B cell (primary cell): ENCODE measurements around the gene CTRB1. TPM values are rescaled to one million over a fixed set of nuclear protein-coding genes. Genes with fewer than 3 reads are reported as not detected.
"Not testable (repeated sequence)": the region's sequence is repeated elsewhere in the genome, so short reads cannot be mapped to it uniquely, and the experiment has no call there.

Experiments
- ATAC-seq: fragments of 200-7000 bp; cut with Tn5 transposase; one replicate; pipeline ENCODE4 v1.10.0; 2021; ENCODE audit warnings: low read depth, mild to moderate bottlenecking, moderate number of reproducible peaks, moderate library complexity
- CTCF ChIA-PET: fragments of 350-600 bp; sonication (Branson Sonifier 250); formaldehyde crosslinking; loops from one replicate; lab custom pipeline; 2021; ENCODE audit warnings: antibody characterized with exemption, inconsistent platforms; lab: Charles Lee
- POLR2A ChIA-PET: fragments of 350-600 bp; sonication (Branson Sonifier 250); formaldehyde crosslinking; loops from one replicate; lab custom pipeline; 2021; ENCODE audit warnings: antibody characterized with exemption; lab: Charles Lee
- DNase-seq: peaks from one replicate; pipeline ENCODE4 v3.0.0; 2013
- H2AFZ ChIP-seq: 2 replicates; pipeline ENCODE4 v1.6.1; 2012; ENCODE audit warnings: mild to moderate bottlenecking, low read depth, low read length; ENCODE audit not compliant: insufficient read depth, poor library complexity, severe bottlenecking
- H3K27ac ChIP-seq, 2 donors: 1 replicate in 1 of 2; 2 replicates in 1 of 2; pipeline ENCODE4 v1.5.1; 2012 to 2013; ENCODE audit warnings: low read length in 2 of 2, mild to moderate bottlenecking in 2 of 2, moderate library complexity in 1 of 2
- H3K27me3 ChIP-seq, 4 experiments: fragments of 200-600 bp in 1 of 4; sonication (generic) in 1 of 4; replicated peaks in 1 of 4; 1 replicate in 2 of 4; 2 replicates in 2 of 4; pipeline versions ENCODE4 v1.6.1 to v1.7.0; 2013 to 2016; ENCODE audit warnings: low read length in 3 of 4, mild to moderate bottlenecking in 2 of 4, mixed read lengths in 1 of 4, moderate library complexity in 1 of 4; ENCODE audit not compliant: insufficient read depth in 4 of 4, control insufficient read depth in 3 of 4; ENCODE audit errors: control extremely low read depth in 1 of 4
- H3K36me3 ChIP-seq, 2 experiments: replicated peaks in 1 of 2; 1 replicate in 1 of 2; 2 replicates in 1 of 2; pipeline versions ENCODE4 v1.6.1 to v1.7.1; 2013; ENCODE audit warnings: low read length in 1 of 2; ENCODE audit not compliant: insufficient read depth in 2 of 2, control insufficient read depth in 1 of 2; ENCODE audit errors: control extremely low read depth in 1 of 2, extremely low read depth in 1 of 2
- H3K4me1 ChIP-seq, 2 donors: fragments of 200-600 bp in 1 of 2; sonication (generic) in 1 of 2; 1 replicate in 1 of 2; 2 replicates in 1 of 2; pipeline versions ENCODE4 v1.5.1 to v1.6.1; 2013 to 2017; ENCODE audit warnings: low read length in 2 of 2; ENCODE audit not compliant: control insufficient read depth in 2 of 2, insufficient read depth in 2 of 2
- H3K4me2 ChIP-seq: replicated peaks from 2 replicates; pipeline ENCODE3; 2012; ENCODE audit warnings: mild to moderate bottlenecking, low read depth, low read length; ENCODE audit not compliant: poor library complexity, severe bottlenecking
- H3K4me3 ChIP-seq, 5 experiments: fragments of 200-600 bp in 1 of 5; sonication (generic) in 1 of 5; 1 replicate in 3 of 5; 2 replicates in 2 of 5; pipeline versions ENCODE4 v1.5.1 to v1.7.0; 2011 to 2016; ENCODE audit warnings: low read length in 4 of 5, mild to moderate bottlenecking in 4 of 5, low read depth in 2 of 5, control low read depth in 1 of 5, moderate library complexity in 1 of 5; ENCODE audit not compliant: insufficient read depth in 1 of 5; ENCODE audit errors: control extremely low read depth in 1 of 5, extremely low read depth in 1 of 5
- H3K79me2 ChIP-seq: fragments of 200-600 bp; sonication (generic); one replicate; pipeline ENCODE4 v1.6.0; 2016; ENCODE audit warnings: low read length; ENCODE audit not compliant: control insufficient read depth, insufficient read depth
- H3K9ac ChIP-seq: fragments of 200-600 bp; sonication (generic); 2 replicates; pipeline ENCODE4 v1.6.1; 2017; ENCODE audit warnings: mild to moderate bottlenecking, low read length, moderate library complexity
- H3K9me3 ChIP-seq, 3 donors: one replicate each; pipeline versions ENCODE4 v1.6.1 to v1.7.1; 2013; ENCODE audit warnings: low read length in 2 of 3; ENCODE audit not compliant: control insufficient read depth in 2 of 3, insufficient read depth in 1 of 3; ENCODE audit errors: control extremely low read depth in 1 of 3
- H4K20me1 ChIP-seq: 2 replicates; pipeline ENCODE4 v1.6.0; 2012; ENCODE audit warnings: mild to moderate bottlenecking, low read length; ENCODE audit not compliant: insufficient read depth, control insufficient read depth, poor library complexity, severe bottlenecking
- H3K27ac Mint-ChIP-seq: one replicate; pipeline ENCODE4 v1.8.0; 2021; ENCODE audit warnings: mixed read lengths
- H3K27me3 Mint-ChIP-seq: one replicate; pipeline ENCODE4 v1.8.0; 2021; ENCODE audit warnings: mixed read lengths
- H3K4me1 Mint-ChIP-seq: one replicate; pipeline ENCODE4 v1.8.0; 2021; ENCODE audit warnings: mixed read lengths
- H3K4me3 Mint-ChIP-seq: one replicate; pipeline ENCODE4 v1.8.0; 2021; ENCODE audit warnings: mixed read lengths
- H3K9me3 Mint-ChIP-seq: one replicate; pipeline ENCODE4 v1.8.0; 2022; ENCODE audit warnings: mixed read lengths; ENCODE audit not compliant: insufficient read depth
- EZH2 ChIP-seq: IDR thresholded peaks from 2 replicates; pipeline ENCODE4 v1.6.1; 2012; ENCODE audit warnings: borderline replicate concordance, low read depth, mild to moderate bottlenecking, moderate library complexity, low read length; ENCODE audit not compliant: insufficient read depth, poor library complexity, severe bottlenecking
- WGBS: methylation state at CpG from one replicate; pipeline ENCODE4 v1.1.5; 2013; ENCODE audit warnings: missing lambda C conversion rate; ENCODE audit not compliant: insufficient coverage; 5-methylcytosine and 5-hydroxymethylcytosine counted together
- intact Hi-C: fragments of 100-400 bp; cut with micrococcal nuclease; formaldehyde crosslinking; loops from one replicate; pipeline ENCODE4 v1.10.0; 2022
- polyA plus RNA-seq: library from polyadenylated mRNA; depleted of rRNA; stranded (reverse); fragments of >200 nt; gene quantifications from 2 replicates; pipeline ENCODE4 v1.2.3, GENCODE V29; 2012
- total RNA-seq, 2 donors: library from RNA; stranded (reverse); fragments of 120-200 nt in 1 of 2; gene quantifications; 1 replicate in 1 of 2; 2 replicates in 1 of 2; pipeline versions ENCODE4 v1.2.3 to v1.2.4, GENCODE V29; 2013 to 2022
- TF ChIP-seq, protein P1 (sequence below): fragments of 200-600 bp; IDR thresholded peaks from one replicate; pipeline ENCODE4 v1.8.0; 2022; ENCODE audit warnings: antibody characterized with exemption, mild to moderate bottlenecking

CTRB1 gene
- total and polyA plus RNA-seq, 2 donors (not counting 1 experiment from before 2014, with no cell fraction given) = not detected

DNA sequence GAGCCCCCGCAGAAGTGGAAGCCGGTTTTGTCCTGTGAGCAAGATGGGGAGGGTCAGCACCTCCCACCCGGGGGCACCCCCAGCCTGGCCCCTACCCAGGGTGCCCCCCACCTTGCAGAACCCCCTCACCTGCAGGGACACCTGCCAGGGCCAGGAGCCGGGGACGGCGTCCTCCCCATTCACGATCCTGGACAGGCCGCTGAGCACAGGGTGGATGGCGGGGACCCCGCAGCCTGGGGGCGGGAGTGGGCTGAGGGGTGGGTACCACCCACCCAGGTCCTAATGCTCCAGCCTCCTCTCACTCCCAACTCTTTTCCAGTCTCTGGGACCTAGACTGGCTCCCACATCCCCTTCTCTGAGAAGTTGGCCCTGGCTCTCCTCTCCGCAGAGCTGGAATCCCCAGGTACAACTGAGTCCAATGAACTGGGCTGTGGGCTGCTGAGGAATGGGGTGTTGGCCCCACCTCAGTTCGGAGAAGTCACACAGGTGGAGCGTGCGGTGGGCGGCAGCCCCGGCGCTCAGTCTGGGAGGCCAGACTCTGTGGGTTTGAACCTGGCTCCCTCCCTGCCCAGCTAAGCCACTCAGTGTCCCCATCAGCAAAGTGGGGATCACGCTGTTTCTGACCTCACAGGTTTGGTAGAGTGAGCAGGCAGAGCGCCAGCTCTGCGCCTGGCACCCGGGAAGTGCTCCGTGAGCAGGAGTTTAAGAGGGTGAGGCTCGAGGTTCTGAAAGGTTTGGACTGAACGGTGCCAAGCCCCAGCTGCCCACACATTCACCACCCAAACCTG is 12.6 kb upstream of the CTRB1 start:
- H2AFZ ChIP-seq, H3K9ac ChIP-seq, H4K20me1 ChIP-seq, H3K9me3 ChIP-seq, DNase-seq, CTCF ChIA-PET, intact Hi-C loops, H3K4me3 ChIP-seq, POLR2A ChIA-PET, H3K27ac ChIP-seq, H3K4me1 Mint-ChIP-seq, H3K9me3 Mint-ChIP-seq, ATAC-seq, H3K4me2 ChIP-seq, H3K79me2 ChIP-seq, H3K27ac Mint-ChIP-seq, H3K4me1 ChIP-seq, H3K4me3 Mint-ChIP-seq, H3K36me3 ChIP-seq: not testable (repeated sequence)
- H3K27me3 ChIP-seq = peaks cover 0 to 29% (median 4%) of the 10 kb centered on the region in 4 experiments
- 82% methylated on average over 7 of the region's 25 CpGs for WGBS
- H3K27me3 Mint-ChIP-seq = peaks cover 14% of the 10 kb centered on the region

DNA sequence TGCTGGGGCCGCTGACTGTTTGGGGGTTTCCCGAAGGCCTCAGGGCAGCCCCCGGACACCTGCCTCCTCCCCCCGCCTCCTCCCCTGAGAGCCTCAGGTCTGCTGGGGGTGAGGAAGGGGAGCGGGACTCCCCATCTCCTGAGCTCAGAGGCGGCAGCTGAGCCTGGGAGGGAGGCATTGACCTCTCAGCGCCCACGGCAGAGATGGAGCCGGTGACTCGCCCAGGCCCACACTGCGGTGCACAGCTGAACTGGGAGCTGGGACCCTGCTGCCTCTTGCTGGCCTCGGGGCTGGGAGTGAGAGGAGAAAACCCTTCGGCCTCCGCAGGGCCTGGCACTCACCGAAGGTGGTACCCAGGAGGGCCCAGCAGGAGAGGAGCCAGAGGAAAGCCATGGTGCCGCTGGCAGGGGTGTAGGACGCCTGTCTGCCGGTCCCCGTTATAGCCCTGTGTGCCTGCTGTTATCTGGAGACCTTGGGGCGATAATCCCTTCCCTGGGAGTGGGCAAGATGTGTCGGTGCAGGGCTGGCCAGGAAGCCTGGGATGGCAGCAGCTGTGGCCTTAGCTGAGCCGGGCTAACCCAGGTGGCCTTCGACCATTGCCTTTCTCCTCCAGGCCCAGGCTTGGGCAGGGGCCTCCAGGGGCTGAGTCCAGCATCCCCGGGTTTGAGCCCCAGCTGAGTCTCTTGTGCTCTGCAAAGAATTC is 11.9 kb upstream of the CTRB1 start, which contains the start of gene CTRB2:
Gene CTRB2, minus strand, starts transcription at position 413 of the 703 bp plus-strand sequence. Its CDS starts 20 bp downstream, at position 393.
- Mint-ChIP-seq H3K4me3 (no peak within 1 kb of the TSS), H3K9me3 (no peaks in the 10 kb centered on the region), H3K27ac (no peak within 1 kb of the TSS), H3K27me3 (peaks cover 11% of the 10 kb centered on the region), H3K4me1 (no peaks in the 10 kb centered on the region)
- H3K4me1 ChIP-seq = no peaks in the 10 kb centered on the region
- H3K79me2 ChIP-seq = no peaks in the 10 kb centered on the region
- H3K36me3 ChIP-seq = no peaks in the 10 kb centered on the region
- peaks cover 0 to 24% (median 4%) of the 10 kb centered on the region in 4 experiments for H3K27me3 ChIP-seq
- ATAC-seq (no peak), DNase-seq (no peak)
- H3K4me2 ChIP-seq = no peak within 1 kb of the TSS
- H3K4me3 ChIP-seq = no peak within 1 kb of the TSS
- H3K9ac ChIP-seq = no peak within 1 kb of the TSS
- H2AFZ ChIP-seq = no peak within 1 kb of the TSS
- no peak within 1 kb of the TSS for H3K27ac ChIP-seq
- POLR2A ChIA-PET = no interaction called here
- TF ChIP-seq EZH2 = no peak
- TF ChIP-seq, protein P1, sequence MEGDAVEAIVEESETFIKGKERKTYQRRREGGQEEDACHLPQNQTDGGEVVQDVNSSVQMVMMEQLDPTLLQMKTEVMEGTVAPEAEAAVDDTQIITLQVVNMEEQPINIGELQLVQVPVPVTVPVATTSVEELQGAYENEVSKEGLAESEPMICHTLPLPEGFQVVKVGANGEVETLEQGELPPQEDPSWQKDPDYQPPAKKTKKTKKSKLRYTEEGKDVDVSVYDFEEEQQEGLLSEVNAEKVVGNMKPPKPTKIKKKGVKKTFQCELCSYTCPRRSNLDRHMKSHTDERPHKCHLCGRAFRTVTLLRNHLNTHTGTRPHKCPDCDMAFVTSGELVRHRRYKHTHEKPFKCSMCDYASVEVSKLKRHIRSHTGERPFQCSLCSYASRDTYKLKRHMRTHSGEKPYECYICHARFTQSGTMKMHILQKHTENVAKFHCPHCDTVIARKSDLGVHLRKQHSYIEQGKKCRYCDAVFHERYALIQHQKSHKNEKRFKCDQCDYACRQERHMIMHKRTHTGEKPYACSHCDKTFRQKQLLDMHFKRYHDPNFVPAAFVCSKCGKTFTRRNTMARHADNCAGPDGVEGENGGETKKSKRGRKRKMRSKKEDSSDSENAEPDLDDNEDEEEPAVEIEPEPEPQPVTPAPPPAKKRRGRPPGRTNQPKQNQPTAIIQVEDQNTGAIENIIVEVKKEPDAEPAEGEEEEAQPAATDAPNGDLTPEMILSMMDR = no peak
- peaks cover 0 to 7% (median 0%) of the 10 kb centered on the region in 3 donors for H3K9me3 ChIP-seq
- intact Hi-C loops = no loop called here
- 84% methylated on average over 20 of the region's 24 CpGs for WGBS
- no peaks in the 10 kb centered on the region for H4K20me1 ChIP-seq
- CTCF ChIA-PET = interaction anchor here (0.6 kb wide), 1 partner anchor 173 kb away, joined by 4 read pairs; no protein-coding TSS in a partner anchor
